GM18505 (cell line): ENCODE measurements around the gene PMS1.
"Not testable (repeated sequence)": the region's sequence is repeated elsewhere in the genome, so short reads cannot be mapped to it uniquely, and the experiment has no call there.

Experiments
- ATAC-seq: cut with Tn5 transposase; IDR thresholded peaks from one replicate; pipeline ENCODE4 v1.9.1; 2021; ENCODE audit not compliant: unreplicated experiment
- POLR2A ChIP-seq: IDR thresholded peaks from 4 replicates; pipeline ENCODE4 v1.6.1; 2011; ENCODE audit warnings: borderline replicate concordance; ENCODE audit not compliant: insufficient read depth, insufficient read length; ENCODE audit errors: extremely low read depth

The PMS1 gene

GRCh38 chr2:189826039-189826438 lies 41.8 kb downstream of the PMS1 start:
- no peak for TF ChIP-seq POLR2A
- ATAC-seq: no peak

- no peak for ATAC-seq
- TF ChIP-seq POLR2A: no peak
Observed at GRCh38 chr2:189829102-189829833, 45.0 kb downstream of the PMS1 start.

- TF ChIP-seq POLR2A: no peak
- no peak for ATAC-seq
Observed at GRCh38 chr2:189830510-189830909, 46.3 kb downstream of the PMS1 start.

GRCh38 chr2:189834059-189834458 lies 49.8 kb downstream of the PMS1 start:
- no peak for TF ChIP-seq POLR2A
- ATAC-seq: no peak

- not testable (repeated sequence) for ATAC-seq
Observed at GRCh38 chr2:189834642-189835041, 50.4 kb downstream of the PMS1 start.

- no peak for ATAC-seq
- TF ChIP-seq POLR2A: no peak
Observed at GRCh38 chr2:189835855-189836558, 51.8 kb downstream of the PMS1 start.

GRCh38 chr2:189836644-189837043 lies 52.4 kb downstream of the PMS1 start:
- TF ChIP-seq POLR2A: no peak
- no peak for ATAC-seq

GRCh38 chr2:189837326-189837725 lies 53.1 kb downstream of the PMS1 start:
- no peak for TF ChIP-seq POLR2A

GRCh38 chr2:189841019-189841418 lies 56.8 kb downstream of the PMS1 start:
- TF ChIP-seq POLR2A: no peak

More at GRCh38 chr2:189837326-189837725, 53.1 kb downstream of the PMS1 start:
- no peak for ATAC-seq

GRCh38 chr2:189848276-189848675 lies 64.0 kb downstream of the PMS1 start:
- no peak for TF ChIP-seq POLR2A
- ATAC-seq: no peak

More at GRCh38 chr2:189841019-189841418, 56.8 kb downstream of the PMS1 start:
- ATAC-seq: no peak

- ATAC-seq: no peak
- TF ChIP-seq POLR2A: no peak
Observed at GRCh38 chr2:189849550-189849949, 65.3 kb downstream of the PMS1 start.

GRCh38 chr2:189851174-189851826 lies 67.0 kb downstream of the PMS1 start:
- ATAC-seq: no peak
- no peak for TF ChIP-seq POLR2A

GRCh38 chr2:189854187-189854586 lies 69.9 kb downstream of the PMS1 start:
- TF ChIP-seq POLR2A: no peak
- no peak for ATAC-seq

GRCh38 chr2:189854940-189855339 lies 70.7 kb downstream of the PMS1 start:
- no peak for TF ChIP-seq POLR2A
- ATAC-seq: no peak

GRCh38 chr2:189858291-189858690 lies 74.0 kb downstream of the PMS1 start:
- no peak for TF ChIP-seq POLR2A
- ATAC-seq: no peak

- no peak for TF ChIP-seq POLR2A
- ATAC-seq: no peak
Observed at GRCh38 chr2:189860161-189860560, 75.9 kb downstream of the PMS1 start.
